Measurements from ENCODE around the gene CENPP.
A peak's percentile ranks its signal among the peaks of the same experiment; 100 is the strongest.

Gene CENPP

GRCh38 chr9:92315456-92315855, 10.3 kb upstream of the CENPP start:
- TF ChIP-seq POLR2A (IDR thresholded peaks at IDR 0.05; ENCODE audit: extremely low read depth, insufficient read length) (no peak), MAX (IDR thresholded peaks at IDR 0.05; ENCODE audit: low read depth, low read length) (no peak), MYC (IDR thresholded peaks at IDR 0.05; ENCODE audit: low read depth, low read length) (no peak), CTCF (IDR thresholded peaks at IDR 0.05; ENCODE audit: low read depth, low read length) (no peak)
- no peak for DNase-seq (ENCODE audit: low read depth)
- H3K4me3 ChIP-seq (ENCODE audit: low read depth, low read length) = no peak overlapping the region

- peak overlapping the region; percentile 90 for H3K4me3 ChIP-seq (ENCODE audit: low read depth, low read length)
- no peak for TF ChIP-seq MAX (IDR thresholded peaks at IDR 0.05; ENCODE audit: low read depth, low read length)
- no peak for TF ChIP-seq MYC (IDR thresholded peaks at IDR 0.05; ENCODE audit: low read depth, low read length)
- TF ChIP-seq CTCF (IDR thresholded peaks at IDR 0.05; ENCODE audit: low read depth, low read length) = no peak
- no peak for TF ChIP-seq POLR2A (IDR thresholded peaks at IDR 0.05; ENCODE audit: extremely low read depth, insufficient read length)
- peak; percentile 42 for DNase-seq (ENCODE audit: low read depth)
Observed at GRCh38 chr9:92324431-92324830, 1.3 kb upstream of the CENPP start.

GRCh38 chr9:92324889-92325268, 874 bp upstream of the CENPP start:
- peak overlapping the region; percentile 90 for H3K4me3 ChIP-seq (ENCODE audit: low read depth, low read length)
- DNase-seq (ENCODE audit: low read depth) = no peak
- TF ChIP-seq CTCF (IDR thresholded peaks at IDR 0.05; ENCODE audit: low read depth, low read length) (no peak), POLR2A (IDR thresholded peaks at IDR 0.05; ENCODE audit: extremely low read depth, insufficient read length) (no peak), MYC (IDR thresholded peaks at IDR 0.05; ENCODE audit: low read depth, low read length) (no peak)

- peak; percentile 74 for DNase-seq (ENCODE audit: low read depth)
- H3K4me3 ChIP-seq (ENCODE audit: low read depth, low read length) = peak overlapping the region; percentile 90
- no peak for TF ChIP-seq POLR2A (IDR thresholded peaks at IDR 0.05; ENCODE audit: extremely low read depth, insufficient read length)
- no peak for TF ChIP-seq MYC (IDR thresholded peaks at IDR 0.05; ENCODE audit: low read depth, low read length)
Observed at GRCh38 chr9:92325991-92326500, 293 bp downstream of the CENPP start.

- peak overlapping the region; percentile 90 for H3K4me3 ChIP-seq (ENCODE audit: low read depth, low read length)
- no peak for DNase-seq (ENCODE audit: low read depth)
Observed at GRCh38 chr9:92327283-92327850, 1.6 kb downstream of the CENPP start.

GRCh38 chr9:92328225-92328624, 2.5 kb downstream of the CENPP start:
- DNase-seq (ENCODE audit: low read depth) = peak; percentile 47
- TF ChIP-seq CTCF (IDR thresholded peaks at IDR 0.05; ENCODE audit: low read depth, low read length) (no peak), MYC (IDR thresholded peaks at IDR 0.05; ENCODE audit: low read depth, low read length) (no peak), POLR2A (IDR thresholded peaks at IDR 0.05; ENCODE audit: extremely low read depth, insufficient read length) (no peak), MAX (IDR thresholded peaks at IDR 0.05; ENCODE audit: low read depth, low read length) (no peak)
- no peak overlapping the region for H3K4me3 ChIP-seq (ENCODE audit: low read depth, low read length)

More at GRCh38 chr9:92327283-92327850, 1.6 kb downstream of the CENPP start:
- no peak for TF ChIP-seq POLR2A (IDR thresholded peaks at IDR 0.05; ENCODE audit: extremely low read depth, insufficient read length)

GRCh38 chr9:92332577-92333281, 7.0 kb downstream of the CENPP start:
- H3K4me3 ChIP-seq (ENCODE audit: low read depth, low read length) = no peak overlapping the region
- TF ChIP-seq CTCF (IDR thresholded peaks at IDR 0.05; ENCODE audit: low read depth, low read length) (no peak), MYC (IDR thresholded peaks at IDR 0.05; ENCODE audit: low read depth, low read length) (no peak), POLR2A (IDR thresholded peaks at IDR 0.05; ENCODE audit: extremely low read depth, insufficient read length) (no peak), MAX (IDR thresholded peaks at IDR 0.05; ENCODE audit: low read depth, low read length) (no peak)
- no peak for DNase-seq (ENCODE audit: low read depth)

All from NB4 (cell line).